ENCODE results near the gene PPP4R3A.

GRCh38 chr14:91496790-91497189 lies 13.3 kb downstream of the PPP4R3A start:
- no peak for TF ChIP-seq CTCF (IDR thresholded peaks at IDR 0.05)
- no peak for TF ChIP-seq POLR2A (IDR thresholded peaks at IDR 0.05)

All from esophagus squamous epithelium (tissue), 4 donors.